Coronary artery (tissue), 2 donors: ENCODE results near the gene STRA6.

Source experiments
- DNase-seq: peaks from one replicate; pipeline ENCODE4 v3.0.0-alpha.2; 2017; ENCODE audit warnings: low spot score
- H3K27ac ChIP-seq, 2 donors: fragments of 200-600 bp; sonication (generic); one replicate each; pipeline ENCODE4 v1.5.1; 2016 to 2019
- H3K4me3 ChIP-seq: fragments of 200-600 bp; sonication (generic); 2 replicates; pipeline ENCODE4 v1.5.1; 2016; ENCODE audit warnings: mild to moderate bottlenecking, moderate library complexity
- TF ChIP-seq, protein P1 (sequence below): fragments of 200-600 bp; sonication (generic); IDR thresholded peaks from one replicate; pipeline ENCODE4 v1.5.1; 2019; ENCODE audit warnings: antibody characterized with exemption

The STRA6 gene

GRCh38 chr15:74175271-74176191, 27.1 kb downstream of the STRA6 start:
- TF ChIP-seq, protein P1, sequence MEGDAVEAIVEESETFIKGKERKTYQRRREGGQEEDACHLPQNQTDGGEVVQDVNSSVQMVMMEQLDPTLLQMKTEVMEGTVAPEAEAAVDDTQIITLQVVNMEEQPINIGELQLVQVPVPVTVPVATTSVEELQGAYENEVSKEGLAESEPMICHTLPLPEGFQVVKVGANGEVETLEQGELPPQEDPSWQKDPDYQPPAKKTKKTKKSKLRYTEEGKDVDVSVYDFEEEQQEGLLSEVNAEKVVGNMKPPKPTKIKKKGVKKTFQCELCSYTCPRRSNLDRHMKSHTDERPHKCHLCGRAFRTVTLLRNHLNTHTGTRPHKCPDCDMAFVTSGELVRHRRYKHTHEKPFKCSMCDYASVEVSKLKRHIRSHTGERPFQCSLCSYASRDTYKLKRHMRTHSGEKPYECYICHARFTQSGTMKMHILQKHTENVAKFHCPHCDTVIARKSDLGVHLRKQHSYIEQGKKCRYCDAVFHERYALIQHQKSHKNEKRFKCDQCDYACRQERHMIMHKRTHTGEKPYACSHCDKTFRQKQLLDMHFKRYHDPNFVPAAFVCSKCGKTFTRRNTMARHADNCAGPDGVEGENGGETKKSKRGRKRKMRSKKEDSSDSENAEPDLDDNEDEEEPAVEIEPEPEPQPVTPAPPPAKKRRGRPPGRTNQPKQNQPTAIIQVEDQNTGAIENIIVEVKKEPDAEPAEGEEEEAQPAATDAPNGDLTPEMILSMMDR, result no peak
- Histone ChIP-seq H3K4me3 (peak overlapping the region; percentile 66), H3K27ac (peak overlapping the region; percentile 83 to 94)
- DNase-seq, result peak; percentile 72

DNA sequence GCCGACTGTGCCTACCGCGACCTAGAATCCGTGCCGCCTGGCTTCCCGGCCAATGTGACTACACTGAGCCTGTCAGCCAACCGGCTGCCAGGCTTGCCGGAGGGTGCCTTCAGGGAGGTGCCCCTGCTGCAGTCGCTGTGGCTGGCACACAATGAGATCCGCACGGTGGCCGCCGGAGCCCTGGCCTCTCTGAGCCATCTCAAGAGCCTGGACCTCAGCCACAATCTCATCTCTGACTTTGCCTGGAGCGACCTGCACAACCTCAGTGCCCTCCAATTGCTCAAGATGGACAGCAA, 27.7 kb downstream of the STRA6 start:
- Histone ChIP-seq H3K4me3 (peak overlapping the region; percentile 66), H3K27ac (peak overlapping the region; percentile 83 to 94)
- no peak for DNase-seq
- TF ChIP-seq, protein P1, result no peak

- Histone ChIP-seq H3K4me3 (peak overlapping the region; percentile 66), H3K27ac (peak overlapping the region; percentile 83 to 94)
- TF ChIP-seq, protein P1, result no peak
- peak; percentile 76 for DNase-seq
Observed at GRCh38 chr15:74174219-74174957, 28.2 kb downstream of the STRA6 start.

DNA sequence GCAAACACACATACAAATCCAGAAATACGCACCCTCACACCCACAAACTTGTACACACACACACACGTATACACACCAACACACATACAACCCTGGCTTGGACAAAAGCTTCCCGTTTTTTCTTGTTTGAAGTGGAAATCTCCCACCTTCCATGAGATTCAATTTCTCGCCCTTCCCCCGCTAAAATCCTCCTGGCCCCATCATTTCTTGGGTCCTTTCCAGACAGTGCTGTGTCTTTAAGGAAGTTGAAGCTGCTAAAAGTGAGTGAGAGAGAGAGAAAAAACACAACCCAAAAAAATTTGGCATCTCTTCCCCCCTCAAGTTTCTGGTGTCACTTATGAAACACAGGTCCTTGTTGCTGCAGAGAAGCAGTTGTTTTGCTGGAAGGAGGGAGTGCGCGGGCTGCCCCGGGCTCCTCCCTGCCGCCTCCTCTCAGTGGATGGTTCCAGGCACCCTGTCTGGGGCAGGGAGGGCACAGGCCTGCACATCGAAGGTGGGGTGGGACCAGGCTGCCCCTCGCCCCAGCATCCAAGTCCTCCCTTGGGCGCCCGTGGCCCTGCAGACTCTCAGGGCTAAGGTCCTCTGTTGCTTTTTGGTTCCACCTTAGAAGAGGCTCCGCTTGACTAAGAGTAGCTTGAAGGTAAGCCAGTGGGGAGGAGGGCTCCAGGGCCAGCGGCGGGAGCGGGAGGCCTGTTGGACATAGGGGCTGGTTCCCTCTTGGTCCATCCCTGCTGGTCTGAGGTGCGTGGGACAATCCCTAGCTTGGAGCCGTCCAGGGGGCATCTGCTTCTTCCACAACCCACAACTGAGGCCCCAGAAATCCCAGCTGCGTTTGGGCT, 29.0 kb downstream of the STRA6 start, which contains the start of gene ISLR:
ISLR (plus strand) TSS at position 331 of the 839 bp plus-strand sequence. CDS start 1,149 bp downstream, outside the sequence.
- DNase-seq, result peak; percentile 79
- peak within 1 kb of the TSS; percentile 83 to 94 for H3K27ac ChIP-seq
- TF ChIP-seq, protein P1, result no peak
- H3K4me3 ChIP-seq, result peak within 1 kb of the TSS; percentile 66

- Histone ChIP-seq H3K4me3 (peak overlapping the region; percentile 66), H3K27ac (peak overlapping the region; percentile 83 to 94)
- peak; percentile 87 for DNase-seq
- TF ChIP-seq, protein P1, result no peak
Observed at GRCh38 chr15:74172701-74173379, 29.7 kb downstream of the STRA6 start.

DNA sequence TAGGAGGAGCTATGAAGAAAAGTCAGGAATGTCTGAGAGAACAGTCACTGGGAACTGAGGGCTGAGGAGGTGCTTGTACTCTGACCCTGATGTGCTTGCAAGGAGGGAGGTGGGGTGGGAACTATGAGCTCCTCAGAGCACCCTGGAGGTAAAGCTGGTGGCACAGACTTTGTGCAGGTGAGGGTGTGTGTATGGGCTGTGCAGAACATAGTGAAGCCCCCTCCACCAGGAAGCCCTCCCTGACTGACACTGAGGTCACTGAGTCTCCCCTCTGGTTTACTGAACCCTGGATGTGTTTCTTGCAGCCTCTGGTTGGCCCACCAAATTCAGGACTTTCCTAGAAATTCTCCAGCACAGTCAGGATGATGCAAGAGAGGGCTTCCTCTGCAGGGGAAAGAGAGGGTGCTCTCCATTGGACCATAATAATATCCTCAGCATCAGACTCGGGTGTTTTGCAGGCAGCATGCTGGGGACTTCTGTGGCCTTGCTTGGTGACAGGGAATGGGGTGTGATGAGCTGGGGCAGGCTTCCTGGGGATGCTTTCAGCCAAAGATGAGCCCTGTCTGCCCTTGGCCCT, 30.5 kb downstream of the STRA6 start:
- TF ChIP-seq, protein P1, result no peak
- Histone ChIP-seq H3K27ac (peak overlapping the region; percentile 83 to 94), H3K4me3 (peak overlapping the region; percentile 66)
- peak; percentile 52 for DNase-seq
